Measurements from ENCODE around the gene OSBPL7.

OSBPL7 gene

DNA sequence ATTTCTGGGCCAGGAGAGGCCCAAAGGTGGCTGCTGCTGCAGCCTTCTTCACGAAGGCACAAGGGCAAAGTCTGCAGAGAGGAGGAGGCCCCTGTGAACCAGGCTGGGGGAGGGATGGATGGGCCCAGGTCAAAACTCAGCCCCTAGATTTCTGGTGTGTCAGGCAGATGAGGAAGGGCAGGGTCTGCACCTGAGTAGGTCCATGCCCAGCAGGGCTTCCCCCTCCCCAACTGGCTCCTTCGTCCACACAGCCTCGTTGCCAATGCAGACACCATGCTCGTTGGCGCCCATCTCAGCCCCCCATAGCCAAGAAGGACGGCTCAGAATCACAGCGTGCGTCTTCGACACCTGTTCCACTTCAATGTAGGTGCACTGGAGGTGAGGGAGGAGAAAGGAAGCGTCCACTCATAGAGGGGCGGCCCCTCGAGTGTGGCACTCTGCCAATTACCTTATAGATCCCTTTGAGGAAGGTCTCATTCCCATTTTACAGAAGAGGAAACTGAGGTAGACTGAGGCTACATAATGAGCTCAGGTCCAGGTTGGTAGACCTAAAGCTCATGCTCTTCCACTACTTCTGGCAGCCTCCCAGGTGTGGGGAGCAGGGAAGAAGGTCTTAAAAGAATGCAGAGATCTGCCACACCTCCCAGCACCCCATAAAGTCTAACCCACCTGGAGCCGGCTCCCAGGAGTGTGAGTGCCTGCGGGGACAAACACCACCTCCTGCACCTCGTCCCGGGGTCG is 18.6 kb upstream of the OSBPL7 start:
- Mint-ChIP-seq H3K4me3 (peak overlapping the region; percentile 97), H3K27ac (peak overlapping the region; percentile 98), H3K9me3 (no peaks in the 10 kb centered on the region), H3K4me1 (peaks cover 35% of the 10 kb centered on the region), H3K36me3 (peaks cover 6% of the 10 kb centered on the region)
- ATAC-seq = no peak
- no peak for DNase-seq (ENCODE audit: low spot score in 2 of 2)

DNA sequence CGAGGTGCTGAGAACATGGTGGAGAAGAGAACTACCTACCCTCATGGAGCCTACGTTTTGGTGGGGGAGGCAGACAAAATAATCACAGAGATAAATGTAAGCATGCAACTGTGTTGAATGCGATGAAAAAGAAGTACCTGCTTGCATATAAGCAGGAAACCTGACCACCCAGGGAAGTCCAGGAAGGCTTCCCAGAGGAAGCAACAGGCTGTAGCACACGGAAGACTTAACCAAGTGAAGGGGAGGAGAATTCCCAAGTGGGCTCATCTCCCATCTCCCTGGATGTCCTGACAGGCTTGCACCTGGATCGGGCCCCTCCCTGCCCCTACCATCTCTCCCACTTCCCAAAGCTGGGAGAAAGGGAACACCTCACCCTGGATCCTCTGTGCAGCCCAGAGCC is 17.5 kb upstream of the OSBPL7 start:
- no peaks in the 10 kb centered on the region for H3K9me3 Mint-ChIP-seq
- H3K4me1 Mint-ChIP-seq = peaks cover 44% of the 10 kb centered on the region
- peaks cover 6% of the 10 kb centered on the region for H3K36me3 Mint-ChIP-seq
- no peak overlapping the region for H3K27ac Mint-ChIP-seq
- ATAC-seq (no peak), DNase-seq (ENCODE audit: low spot score in 2 of 2) (no peak)
- H3K4me3 Mint-ChIP-seq = no peak overlapping the region

DNA sequence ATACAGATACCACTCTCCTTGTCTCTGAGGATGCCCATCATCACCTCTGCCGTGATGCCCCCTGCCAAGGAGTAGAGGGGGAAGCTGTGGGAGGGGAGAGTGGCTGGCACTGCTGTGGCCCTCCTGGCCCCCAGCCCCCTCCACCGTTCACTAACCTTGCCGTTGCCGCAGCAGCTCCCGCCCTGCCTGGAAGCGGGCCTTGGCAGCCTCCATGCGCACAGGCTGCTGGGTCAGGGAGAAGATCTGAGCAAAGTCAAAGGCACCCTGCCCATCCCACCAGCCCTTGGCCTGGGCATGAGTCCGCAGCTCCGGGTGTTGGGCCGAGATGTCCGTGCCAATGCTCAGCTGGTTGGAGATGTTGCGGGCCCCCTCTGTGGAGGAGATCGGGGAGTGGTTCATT is 17.0 kb upstream of the OSBPL7 start:
- Mint-ChIP-seq H3K4me3 (no peak overlapping the region), H3K4me1 (peaks cover 48% of the 10 kb centered on the region), H3K27ac (no peak overlapping the region), H3K9me3 (no peaks in the 10 kb centered on the region), H3K36me3 (peaks cover 6% of the 10 kb centered on the region)
- DNase-seq (ENCODE audit: low spot score in 2 of 2) (no peak), ATAC-seq (no peak)

DNA sequence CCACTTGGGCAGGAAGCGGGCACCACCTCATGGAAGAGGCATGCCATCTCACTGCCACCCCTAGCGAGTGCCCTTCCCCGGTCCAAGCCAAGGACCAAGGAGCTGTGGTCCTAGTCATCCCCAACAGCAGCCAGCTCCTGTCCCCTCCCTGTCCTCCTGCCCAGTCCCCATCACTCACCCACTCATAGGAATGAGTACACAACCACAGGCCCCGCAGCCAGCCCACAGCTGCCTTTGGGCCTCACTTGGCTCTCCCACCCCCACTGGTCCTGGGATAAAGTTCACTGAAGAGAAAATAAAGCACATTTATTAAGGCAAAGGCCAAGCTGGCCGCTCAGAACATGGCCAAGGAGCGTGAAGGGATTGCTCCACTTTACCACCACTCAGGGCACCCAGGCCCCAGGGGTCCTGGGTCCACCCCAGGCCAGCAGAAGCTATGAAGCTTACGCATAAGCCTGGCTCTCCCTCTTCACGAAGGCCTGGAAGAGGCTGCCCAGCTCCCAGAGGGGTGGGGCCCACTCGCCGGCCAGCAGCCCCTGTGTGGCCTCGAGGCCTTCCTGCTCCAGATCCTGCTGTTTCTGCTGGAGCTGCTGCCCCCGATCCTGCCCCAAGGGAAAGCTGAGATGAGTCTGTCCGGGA is 15.9 kb upstream of the OSBPL7 start:
- H3K4me3 Mint-ChIP-seq = no peak overlapping the region
- ATAC-seq (no peak), DNase-seq (ENCODE audit: low spot score in 2 of 2) (no peak)
- peaks cover 42% of the 10 kb centered on the region for H3K4me1 Mint-ChIP-seq
- peak overlapping the region; percentile 64 for H3K27ac Mint-ChIP-seq
- no peaks in the 10 kb centered on the region for H3K9me3 Mint-ChIP-seq
- peaks cover 6% of the 10 kb centered on the region for H3K36me3 Mint-ChIP-seq

DNA sequence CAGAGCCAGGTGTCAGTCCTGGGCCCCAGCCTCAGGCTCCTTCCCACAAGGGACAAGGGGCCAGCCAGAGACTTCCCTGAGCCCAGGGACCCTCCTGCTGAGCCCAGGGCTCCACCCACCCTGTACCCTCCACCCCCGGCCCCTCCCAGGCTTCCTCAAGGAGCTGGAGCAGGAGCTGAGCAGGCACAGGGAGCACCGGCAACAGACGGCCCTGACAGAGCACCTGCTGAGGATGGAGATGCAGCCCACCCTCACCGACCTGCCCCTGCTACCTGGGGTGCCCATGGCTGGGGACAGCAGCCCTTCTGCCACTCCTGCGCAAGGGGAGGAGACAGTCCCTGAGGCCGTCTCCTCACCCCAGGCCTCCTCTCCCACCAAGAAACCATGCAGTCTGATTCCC is 15.0 kb upstream of the OSBPL7 start:
- peaks cover 15% of the 10 kb centered on the region for H3K36me3 Mint-ChIP-seq
- DNase-seq (ENCODE audit: low spot score in 2 of 2) = no peak
- H3K4me1 Mint-ChIP-seq = peaks cover 51% of the 10 kb centered on the region
- no peaks in the 10 kb centered on the region for H3K9me3 Mint-ChIP-seq
- ATAC-seq = no peak
- no peak overlapping the region for H3K27ac Mint-ChIP-seq
- no peak overlapping the region for H3K4me3 Mint-ChIP-seq

DNA sequence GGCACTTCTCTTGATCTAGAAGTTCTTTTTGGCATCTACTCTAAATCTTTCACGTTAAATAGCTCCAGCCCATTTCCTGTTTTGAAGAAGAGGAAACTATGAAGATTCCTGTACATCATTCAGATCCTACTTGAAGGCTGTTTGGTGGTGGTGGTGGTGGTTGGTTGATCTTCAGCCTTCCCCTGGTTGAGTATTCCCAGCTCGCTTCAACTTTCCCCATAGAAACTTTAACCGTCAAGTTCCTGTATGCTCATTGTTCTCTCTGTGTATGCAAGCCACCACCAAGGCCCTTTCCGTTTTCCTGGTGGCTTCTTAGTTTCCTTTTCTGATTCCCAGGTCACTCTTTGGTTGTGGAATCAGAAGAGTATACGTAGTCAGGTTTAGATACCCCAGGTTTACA is 13.2 kb upstream of the OSBPL7 start:
- H3K36me3 Mint-ChIP-seq = peaks cover 26% of the 10 kb centered on the region
- no peaks in the 10 kb centered on the region for H3K9me3 Mint-ChIP-seq
- H3K27ac Mint-ChIP-seq = no peak overlapping the region
- no peak for ATAC-seq
- DNase-seq (ENCODE audit: low spot score in 2 of 2) = no peak
- H3K4me1 Mint-ChIP-seq = peaks cover 50% of the 10 kb centered on the region
- H3K4me3 Mint-ChIP-seq = no peak overlapping the region

DNA sequence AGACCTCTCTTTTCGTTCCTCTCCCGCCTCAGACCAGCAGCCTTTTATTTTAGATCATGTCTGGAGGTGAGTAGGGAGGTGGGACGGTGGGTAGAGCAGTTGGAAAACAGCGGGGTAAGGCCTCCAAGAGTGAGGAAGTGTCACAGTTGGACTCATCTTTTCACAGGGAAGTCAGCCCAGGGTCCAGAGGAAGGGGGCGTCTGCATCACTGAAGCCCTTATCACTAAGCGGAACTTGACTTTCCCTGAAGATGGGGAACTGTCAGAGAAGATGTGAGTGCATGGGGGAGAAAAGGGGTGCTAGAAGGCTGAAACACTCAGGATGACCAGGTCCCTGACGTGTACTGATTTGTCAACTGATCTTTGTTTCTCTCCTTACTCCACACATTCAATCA is 10.3 kb upstream of the OSBPL7 start:
- peak overlapping the region; percentile 95 for H3K27ac Mint-ChIP-seq
- DNase-seq (ENCODE audit: low spot score in 2 of 2) = no peak
- peak overlapping the region; percentile 85 for H3K4me3 Mint-ChIP-seq
- H3K9me3 Mint-ChIP-seq = no peaks in the 10 kb centered on the region
- H3K4me1 Mint-ChIP-seq = peaks cover 62% of the 10 kb centered on the region
- ATAC-seq = no peak
- peaks cover 48% of the 10 kb centered on the region for H3K36me3 Mint-ChIP-seq

DNA sequence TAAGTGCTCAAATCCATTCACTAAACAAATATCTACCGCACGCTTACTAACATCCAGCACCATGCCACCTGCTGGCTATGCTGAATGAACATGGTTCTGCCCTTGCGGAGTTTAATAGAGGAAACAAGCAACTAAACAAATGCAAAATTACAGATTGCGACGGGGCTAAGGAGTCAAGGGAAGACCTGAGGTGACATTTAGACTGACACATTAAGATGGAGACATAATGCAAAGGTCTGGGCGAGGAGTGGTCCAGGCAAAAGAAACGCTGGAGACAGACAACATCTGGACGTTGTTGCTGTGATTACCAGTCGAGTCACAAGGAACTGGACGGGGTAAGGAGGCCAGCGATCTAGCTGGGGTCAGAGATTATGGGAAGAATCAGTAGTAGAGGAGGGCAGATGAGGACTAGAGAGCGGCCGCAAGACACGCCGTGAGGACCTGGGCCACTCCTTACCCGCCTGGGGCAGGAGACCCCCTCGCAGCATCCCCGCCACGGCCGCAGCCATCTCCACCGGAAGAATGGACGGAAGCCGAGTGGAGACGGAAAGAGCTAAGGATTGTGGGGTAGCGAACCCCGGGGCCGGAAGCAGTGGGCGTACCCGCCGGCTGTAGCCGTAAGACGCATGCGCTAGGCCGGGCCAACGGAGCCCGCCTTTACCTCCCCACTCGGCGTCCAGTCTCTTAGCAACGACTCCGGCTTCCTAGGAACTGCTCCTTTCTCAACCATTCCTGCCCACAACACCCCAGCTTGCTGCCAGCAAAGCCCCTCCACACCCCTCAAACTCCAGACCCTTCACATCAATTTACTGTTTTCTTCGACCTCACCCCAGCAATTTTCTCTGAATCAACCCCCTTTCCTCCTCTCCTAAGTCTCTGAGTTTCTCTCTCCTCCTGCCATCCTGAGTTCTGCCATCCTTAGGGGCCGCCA is 9.7 kb upstream of the OSBPL7 start, which contains the start of the genes LRRC46 and MRPL10:
LRRC46 (plus strand) TSS at position 668 of the 931 bp plus-strand sequence. CDS start 320 bp downstream, outside the sequence.
MRPL10 (minus strand) TSS at position 539 of the 931 bp plus-strand sequence; CDS start at position 509, 30 bp downstream.
- DNase-seq (ENCODE audit: low spot score in 2 of 2) (peak; percentile 87 to 97), ATAC-seq (peak; percentile 79)
- peaks cover 66% of the 10 kb centered on the region for H3K4me1 Mint-ChIP-seq
- H3K9me3 Mint-ChIP-seq = no peaks in the 10 kb centered on the region
- peaks cover 55% of the 10 kb centered on the region for H3K36me3 Mint-ChIP-seq
- H3K27ac Mint-ChIP-seq = peak within 1 kb of the TSS; percentile 95
- H3K4me3 Mint-ChIP-seq = peak within 1 kb of the TSS; percentile 85

DNA sequence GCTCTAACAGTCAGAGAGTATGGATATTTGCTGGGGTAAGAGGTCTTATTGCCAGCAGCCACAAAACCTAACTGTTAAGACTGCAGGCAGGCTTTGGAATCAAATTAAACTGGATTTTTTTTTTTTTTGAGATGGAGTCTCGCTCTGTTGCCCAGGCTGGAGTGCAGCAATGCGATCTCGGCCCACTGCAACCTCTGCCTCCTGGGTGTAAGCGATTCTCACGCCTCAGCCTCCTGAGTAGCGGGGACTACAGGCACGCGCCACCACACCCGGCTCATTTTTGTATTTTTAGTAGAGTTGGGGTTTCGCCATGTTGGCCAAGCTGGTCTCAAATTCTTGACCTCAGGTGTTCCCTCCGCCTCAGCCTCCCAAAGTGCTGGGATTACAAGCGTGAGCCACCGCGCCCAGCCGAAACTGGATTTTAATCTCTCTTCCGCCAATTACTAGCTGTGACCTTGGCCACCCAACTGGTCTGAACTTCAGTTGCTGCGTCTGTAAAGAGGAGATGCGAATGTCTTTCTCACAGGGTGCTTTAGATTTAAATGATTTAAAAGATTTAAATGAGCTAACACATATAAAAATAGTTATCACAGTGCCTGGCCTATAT is 8.9 kb upstream of the OSBPL7 start:
- H3K27ac Mint-ChIP-seq = peak overlapping the region; percentile 95
- peak overlapping the region; percentile 85 for H3K4me3 Mint-ChIP-seq
- no peaks in the 10 kb centered on the region for H3K9me3 Mint-ChIP-seq
- DNase-seq (ENCODE audit: low spot score in 2 of 2) = no peak
- peaks cover 61% of the 10 kb centered on the region for H3K4me1 Mint-ChIP-seq
- ATAC-seq = peak; percentile 1
- H3K36me3 Mint-ChIP-seq = peaks cover 62% of the 10 kb centered on the region

DNA sequence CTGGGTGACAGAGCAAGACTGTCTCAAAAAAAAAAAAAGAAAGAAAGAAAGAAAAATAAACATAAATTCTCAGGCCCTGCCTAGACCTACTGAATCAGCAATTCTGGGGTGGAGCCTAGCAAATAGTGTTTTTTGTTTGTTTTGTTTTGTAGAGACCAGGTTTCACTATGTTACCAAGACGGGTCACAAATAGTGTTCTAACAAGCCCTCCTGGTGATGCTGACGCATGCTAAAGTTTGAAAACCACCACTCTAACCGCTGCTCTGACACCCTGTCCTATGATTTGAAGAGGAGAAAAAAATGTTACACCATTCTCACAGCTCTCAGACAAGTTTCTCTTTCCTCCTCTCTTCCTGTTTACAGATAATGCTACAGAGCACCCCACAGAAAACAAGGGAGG is 8.3 kb upstream of the OSBPL7 start:
- Mint-ChIP-seq H3K4me3 (peak overlapping the region; percentile 85), H3K4me1 (peaks cover 58% of the 10 kb centered on the region), H3K9me3 (no peaks in the 10 kb centered on the region), H3K36me3 (peaks cover 69% of the 10 kb centered on the region), H3K27ac (peak overlapping the region; percentile 95)
- DNase-seq (ENCODE audit: low spot score in 2 of 2) = peak in 1 of 2 donors; percentile 77
- peak; percentile 92 for ATAC-seq

DNA sequence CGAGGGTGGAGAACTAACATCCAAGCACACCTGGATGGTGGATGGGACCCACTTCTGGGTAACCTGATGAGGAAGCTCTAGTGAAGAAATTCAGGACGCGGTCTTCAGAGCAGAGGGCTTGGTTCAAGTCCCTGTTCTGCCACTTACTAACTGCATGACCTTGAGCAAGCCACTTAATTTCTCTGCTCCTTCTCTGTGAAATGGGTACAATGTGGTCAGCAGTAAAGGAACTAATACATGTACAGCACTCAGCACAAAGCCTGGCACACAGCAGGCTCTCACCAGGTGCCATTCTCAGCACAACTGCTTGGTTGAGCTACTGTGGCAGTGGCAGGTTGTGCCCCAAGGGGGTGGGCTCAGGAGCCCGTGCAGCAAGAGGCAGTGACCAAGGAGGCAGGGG is 1.9 kb upstream of the OSBPL7 start:
- Mint-ChIP-seq H3K4me3 (no peak overlapping the region), H3K9me3 (no peaks in the 10 kb centered on the region), H3K27ac (no peak overlapping the region), H3K4me1 (peaks cover 43% of the 10 kb centered on the region), H3K36me3 (peaks cover 65% of the 10 kb centered on the region)
- no peak for DNase-seq (ENCODE audit: low spot score in 2 of 2)
- no peak for ATAC-seq

DNA sequence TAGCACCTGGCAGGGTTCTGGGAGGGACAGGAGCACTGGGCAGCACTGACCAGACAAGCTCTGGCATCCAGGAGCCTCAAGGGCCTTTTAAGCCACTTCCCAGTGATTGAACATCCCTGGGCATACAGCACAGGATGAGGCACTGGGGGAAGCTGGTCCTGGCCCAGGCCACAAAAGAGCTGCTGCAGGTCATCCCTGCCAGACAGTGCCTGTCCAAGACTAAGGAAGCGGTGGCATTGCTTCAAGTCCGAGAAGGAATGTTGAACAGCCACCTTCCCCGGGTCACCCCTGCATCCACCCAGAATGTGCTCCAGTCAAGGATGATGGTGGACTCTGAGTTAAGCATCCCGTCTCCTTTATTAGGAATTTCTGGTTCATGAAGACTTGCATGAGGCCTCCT is 1.2 kb upstream of the OSBPL7 start:
- Mint-ChIP-seq H3K4me3 (peak overlapping the region; percentile 96), H3K4me1 (peaks cover 36% of the 10 kb centered on the region), H3K9me3 (no peaks in the 10 kb centered on the region), H3K36me3 (peaks cover 61% of the 10 kb centered on the region), H3K27ac (peak overlapping the region; percentile 96)
- ATAC-seq (no peak), DNase-seq (ENCODE audit: low spot score in 2 of 2) (no peak)

DNA sequence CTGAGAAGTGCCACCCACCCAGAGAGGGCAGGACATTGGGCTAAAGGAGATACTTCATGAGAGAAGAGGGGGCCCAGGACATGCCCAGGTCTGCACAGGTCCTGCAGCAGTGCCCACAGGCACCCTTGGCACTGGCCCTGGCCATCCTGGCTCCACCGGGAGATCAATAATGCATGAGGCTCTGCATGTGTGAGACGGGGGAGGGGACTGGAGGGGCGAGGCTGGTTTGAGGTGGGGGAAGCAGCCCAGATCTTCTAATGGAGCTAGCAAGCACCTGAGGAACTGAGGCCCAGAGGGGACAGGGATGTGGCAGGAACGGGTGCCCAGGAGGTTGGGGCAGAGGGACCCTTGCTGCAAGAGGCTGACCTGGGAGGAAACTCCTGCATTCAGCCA is 567 bp downstream of the OSBPL7 start:
- peak overlapping the region; percentile 96 for H3K4me3 Mint-ChIP-seq
- H3K27ac Mint-ChIP-seq = peak overlapping the region; percentile 96
- no peak for ATAC-seq
- no peak for DNase-seq (ENCODE audit: low spot score in 2 of 2)
- H3K9me3 Mint-ChIP-seq = no peaks in the 10 kb centered on the region
- H3K36me3 Mint-ChIP-seq = peaks cover 61% of the 10 kb centered on the region
- peaks cover 32% of the 10 kb centered on the region for H3K4me1 Mint-ChIP-seq

DNA sequence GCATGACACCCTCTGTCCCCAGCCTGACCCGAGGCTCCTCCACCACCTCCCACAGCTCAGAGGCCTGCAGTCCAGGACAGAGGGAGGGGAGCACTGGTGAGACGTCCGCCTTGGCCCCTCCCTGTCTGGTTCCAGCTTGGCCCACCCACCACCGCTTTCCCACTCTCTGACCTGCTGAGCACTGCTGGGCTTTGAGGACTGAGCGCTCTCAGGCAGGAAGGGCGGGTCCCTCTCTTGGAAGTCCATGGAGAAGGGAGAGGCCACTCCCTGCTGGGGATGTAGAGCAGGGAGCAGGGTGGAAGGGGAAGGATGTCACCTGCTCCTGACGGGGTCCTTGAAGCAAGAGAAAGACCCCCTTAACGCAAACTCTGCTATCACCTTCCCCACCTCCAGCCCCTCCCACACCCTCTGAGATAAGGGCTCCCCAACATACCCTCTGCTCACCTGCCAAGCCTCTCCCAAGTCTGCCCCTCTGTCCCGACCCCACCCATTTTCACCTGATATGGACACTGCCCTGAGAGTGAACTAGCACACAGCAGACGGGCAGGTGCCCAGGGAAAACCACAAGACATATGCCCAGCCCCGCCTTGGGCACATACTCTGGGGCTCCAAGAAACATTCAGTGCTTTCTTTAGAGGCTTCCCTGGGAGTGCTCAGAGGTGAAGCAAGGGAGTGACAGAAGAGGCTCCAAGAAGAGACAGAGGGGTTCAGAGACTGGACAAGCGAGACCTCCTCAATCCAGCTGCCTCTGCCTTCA is 1.4 kb downstream of the OSBPL7 start:
- Mint-ChIP-seq H3K27ac (peak overlapping the region; percentile 96), H3K4me1 (peaks cover 32% of the 10 kb centered on the region), H3K36me3 (peaks cover 61% of the 10 kb centered on the region), H3K4me3 (peak overlapping the region; percentile 96), H3K9me3 (no peaks in the 10 kb centered on the region)
- ATAC-seq (no peak), DNase-seq (ENCODE audit: low spot score in 2 of 2) (no peak)

Measured in stimulated activated effector memory CD8-positive, alpha-beta T cell treated with anti-CD3 and anti-CD28 coated beads, Interleukin-12 subunit alpha, Interleukin-12 subunit beta, amount 100 ng/mL, for 72 hours (primary cell).